Stimulated activated CD8-positive, alpha-beta memory T cell treated with anti-CD3 and anti-CD28 coated beads, Interleukin-7, amount 100 ng/mL, for 24 hours (primary cell): ENCODE measurements around the gene ZNF697.
"Not testable (repeated sequence)": the region's sequence is repeated elsewhere in the genome, so short reads cannot be mapped to it uniquely, and the experiment has no call there.

ENCODE experiments used
- DNase-seq: peaks from one replicate; pipeline ENCODE4 v3.0.0-alpha.2; 2020; ENCODE audit warnings: low read depth

Gene ZNF697

GRCh38 chr1:119631433-119632102 lies 16.5 kb downstream of the ZNF697 start:
- DNase-seq = no peak

- no peak for DNase-seq
Measured at GRCh38 chr1:119631086-119631432, 17.0 kb downstream of the ZNF697 start.

GRCh38 chr1:119626841-119627240 lies 21.2 kb downstream of the ZNF697 start:
- DNase-seq = no peak

- no peak for DNase-seq
Measured at GRCh38 chr1:119626011-119626545, 22.0 kb downstream of the ZNF697 start.

GRCh38 chr1:119623678-119624077 lies 24.4 kb downstream of the ZNF697 start:
- no peak for DNase-seq

- no peak for DNase-seq
Measured at GRCh38 chr1:119623193-119623515, 24.9 kb downstream of the ZNF697 start.

GRCh38 chr1:119622311-119623192 lies 25.5 kb downstream of the ZNF697 start:
- DNase-seq = no peak

- no peak for DNase-seq
Measured at GRCh38 chr1:119621705-119622104, 26.4 kb downstream of the ZNF697 start.

- no peak for DNase-seq
Measured at GRCh38 chr1:119617751-119618691, 30.0 kb downstream of the ZNF697 start.

GRCh38 chr1:119616748-119617147 lies 31.3 kb downstream of the ZNF697 start:
- not testable (repeated sequence) for DNase-seq

- DNase-seq = not testable (repeated sequence)
Measured at GRCh38 chr1:119615100-119615499, 33.0 kb downstream of the ZNF697 start.

GRCh38 chr1:119613769-119614720 lies 34.0 kb downstream of the ZNF697 start:
- peak; percentile 51 for DNase-seq

GRCh38 chr1:119611701-119612113 lies 36.4 kb downstream of the ZNF697 start:
- peak; percentile 36 for DNase-seq

- DNase-seq = not testable (repeated sequence)
Measured at GRCh38 chr1:119608816-119609215, 39.2 kb downstream of the ZNF697 start.

- not testable (repeated sequence) for DNase-seq
Measured at GRCh38 chr1:119607087-119607807, 40.8 kb downstream of the ZNF697 start.

- DNase-seq = no peak
Measured at GRCh38 chr1:119606394-119606793, 41.7 kb downstream of the ZNF697 start.

GRCh38 chr1:119605686-119606085 lies 42.4 kb downstream of the ZNF697 start:
- DNase-seq = no peak

GRCh38 chr1:119605080-119605479 lies 43.0 kb downstream of the ZNF697 start:
- DNase-seq = not testable (repeated sequence)

- DNase-seq = no peak
Measured at GRCh38 chr1:119603695-119604094, 44.4 kb downstream of the ZNF697 start.

- not testable (repeated sequence) for DNase-seq
Measured at GRCh38 chr1:119603241-119603640, 44.8 kb downstream of the ZNF697 start.
